GM12878 (cell line): ENCODE results near the gene GRK1. TPM values are rescaled to one million over a fixed set of nuclear protein-coding genes. Genes with fewer than 3 reads are reported as not detected.

Source experiments
- ATAC-seq: fragments of 200-7000 bp; cut with Tn5 transposase; 3 replicates; pipeline ENCODE4 v1.9.1; 2020; ENCODE audit warnings: mild to moderate bottlenecking, moderate library complexity
- BruUV-seq: library from RNA; stranded (reverse); fragments of 400-500 nt; replicated peaks from 2 replicates; lab custom pipeline; 2021; lab: Mats Ljungman, UMichigan
- CTCF ChIA-PET: fragments of 300-600 bp; sonication (Branson Sonifier 250); formaldehyde crosslinking; extraction: SDS; loops from one replicate; lab custom pipeline; 2021; ENCODE audit warnings: inconsistent platforms; lab: Yijun Ruan, JAX
- POLR2A ChIA-PET: fragments of 350-600 bp; formaldehyde crosslinking; extraction: SDS; loops from one replicate; lab custom pipeline; 2021; ENCODE audit warnings: inconsistent platforms; lab: Charles Lee
- RAD21 ChIA-PET: fragments of 300-600 bp; sonication (Branson Sonifier 250); formaldehyde crosslinking; loops from one replicate; lab custom pipeline; 2023; ENCODE audit warnings: antibody characterized with exemption; ENCODE audit not compliant: unreplicated experiment; lab: Charles Lee
- SMC1A ChIA-PET: fragments of 300-600 bp; sonication (Branson Sonifier 250); formaldehyde crosslinking; loops from one replicate; lab custom pipeline; 2023; ENCODE audit not compliant: unreplicated experiment, uncharacterized antibody; lab: Charles Lee
- DNase-seq: peaks from one replicate; pipeline ENCODE4 v3.0.0-alpha.2; 2011; ENCODE audit warnings: low read depth, low spot score
- FAIRE-seq: peaks from 3 replicates; lab custom pipeline; 2011; peaks lifted over from hg19 to GRCh38; lab: Jason Lieb, UNC
- H2AFZ ChIP-seq: 2 replicates; pipeline ENCODE4 v1.6.0; 2011; ENCODE audit warnings: low read depth, low read length, control low read depth; ENCODE audit not compliant: control insufficient read depth
- H3K27ac ChIP-seq: 2 replicates; pipeline ENCODE4 v1.5.1; 2011; ENCODE audit warnings: control low read depth; ENCODE audit not compliant: control insufficient read depth, insufficient read depth
- H3K27me3 ChIP-seq, 2 experiments: replicated peaks in 1 of 2; 2 replicates each; pipeline versions ENCODE4 v1.6.0 to v1.6.1; 2011; ENCODE audit warnings: low read length in 1 of 2; ENCODE audit not compliant: control insufficient read depth in 2 of 2, insufficient read depth in 2 of 2
- H3K36me3 ChIP-seq, 2 experiments: 2 replicates each; pipeline ENCODE4 v1.5.1; 2011; ENCODE audit warnings: low read length in 1 of 2; ENCODE audit not compliant: control insufficient read depth in 2 of 2, insufficient read depth in 2 of 2
- H3K4me1 ChIP-seq: 2 replicates; pipeline ENCODE4 v1.6.1; 2011; ENCODE audit warnings: mild to moderate bottlenecking, low read length, moderate library complexity, mixed read lengths; ENCODE audit not compliant: control insufficient read depth, insufficient read depth
- H3K4me2 ChIP-seq: 2 replicates; pipeline ENCODE4 v1.6.0; 2011; ENCODE audit warnings: control low read depth; ENCODE audit not compliant: control insufficient read depth, insufficient read depth
- H3K4me3 ChIP-seq: fragments of 200-600 bp; sonication (generic); 2 replicates; pipeline ENCODE4 v1.5.1; 2016
- H3K79me2 ChIP-seq: 2 replicates; pipeline ENCODE4 v1.6.0; 2011; ENCODE audit warnings: low read length; ENCODE audit not compliant: control insufficient read depth, insufficient read depth
- H3K9ac ChIP-seq: 2 replicates; pipeline ENCODE4 v1.8.0; 2011; ENCODE audit warnings: low read length, control low read depth, mixed read lengths; ENCODE audit not compliant: control insufficient read depth, insufficient read depth
- H3K9me3 ChIP-seq: replicated peaks from 3 replicates; pipeline ENCODE4 v1.5.1; 2011; ENCODE audit warnings: mild to moderate bottlenecking, low read length; ENCODE audit not compliant: control insufficient read depth, insufficient read depth
- H4K20me1 ChIP-seq: 2 replicates; pipeline ENCODE4 v1.6.0; 2011; ENCODE audit not compliant: control insufficient read depth, insufficient read depth
- FOXM1 ChIP-seq: IDR thresholded peaks from 2 replicates; pipeline ENCODE4 v1.6.1; 2012; ENCODE audit warnings: low read depth, mild to moderate bottlenecking, inconsistent platforms, low read length, moderate library complexity
- MEF2B ChIP-seq: fragments of 450-650 bp; IDR thresholded peaks from 2 replicates; pipeline ENCODE4 v1.6.1; 2018; ENCODE audit warnings: mild to moderate bottlenecking, moderate library complexity; ENCODE audit not compliant: partially characterized antibody, poor library complexity, severe bottlenecking
- MYB ChIP-seq: fragments of 150-350 bp; IDR thresholded peaks from 2 replicates; pipeline ENCODE4 v1.6.1; 2014; ENCODE audit warnings: mild to moderate bottlenecking, low read depth, low read length, borderline replicate concordance
- NFIC ChIP-seq: IDR thresholded peaks from 2 replicates; pipeline ENCODE4 v1.6.1; 2012; ENCODE audit warnings: low read depth, mild to moderate bottlenecking, inconsistent platforms, low read length, moderate library complexity
- NFXL1 ChIP-seq: fragments of 450-650 bp; IDR thresholded peaks from 2 replicates; pipeline ENCODE4 v1.6.1; 2017; ENCODE audit warnings: antibody characterized with exemption, mild to moderate bottlenecking, borderline replicate concordance
- NFYA ChIP-seq: IDR thresholded peaks from 2 replicates; pipeline ENCODE4 v1.6.1; 2011; ENCODE audit warnings: low read depth, mild to moderate bottlenecking, low read length, improper control_type of control experiment, borderline replicate concordance
- RAD51 ChIP-seq: fragments of 450-650 bp; IDR thresholded peaks from 2 replicates; pipeline ENCODE4 v1.6.1; 2016; ENCODE audit warnings: moderate library complexity, mild to moderate bottlenecking, inconsistent platforms
- YBX1 ChIP-seq: fragments of 450-650 bp; IDR thresholded peaks from 2 replicates; pipeline ENCODE4 v1.6.1; 2016; ENCODE audit warnings: antibody characterized with exemption
- WGBS: methylation state at CpG from one replicate; pipeline ENCODE4 v1.1.6; 2016; ENCODE audit warnings: low lambda C conversion rate; ENCODE audit not compliant: insufficient replicate concordance, insufficient coverage; ENCODE audit errors: missing lambda C conversion rate; 5-methylcytosine and 5-hydroxymethylcytosine counted together
- in situ Hi-C: fragments of 300-500 bp; cut with MboI; formaldehyde crosslinking; loops from 9 replicates; pipeline ENCODE4 v1.14.3; 2018; ENCODE audit warnings: mixed read lengths
- intact Hi-C: fragments of 100-400 bp; cut with micrococcal nuclease; formaldehyde crosslinking; loops from one replicate; pipeline ENCODE4 v1.14.2; 2022; ENCODE audit not compliant: unreplicated experiment
- polyA plus RNA-seq, 11 experiments: library from polyadenylated mRNA; depleted of rRNA in 4 of 11; unstranded in 6 of 11; stranded (reverse) in 5 of 11; fragments of >200 nt; fragmentation: Nextera tagmentation in 4 of 11; fragmentation: Illumina TruSeq in 1 of 11; extraction: Ambion mirVana in 4 of 11; extraction: Trizol in 1 of 11; gene quantifications; 1 replicate in 1 of 11; 2 replicates in 10 of 11; pipeline versions ENCODE4 v1.2.1 to v1.2.3, GENCODE V29; 2011 to 2016; ENCODE audit warnings: inconsistent platforms in 2 of 11, missing spikeins in 2 of 11, low read depth in 1 of 11
- total RNA-seq, 4 experiments: library from RNA; depleted of rRNA in 3 of 4; stranded (reverse); fragments of >200 nt in 3 of 4; fragmentation: Illumina TruSeq in 1 of 4; extraction: Trizol in 1 of 4; gene quantifications; 2 replicates each; pipeline versions ENCODE4 v1.2.1 to v1.2.3, GENCODE V29; 2013 to 2021
- TF ChIP-seq, protein P1 (sequence below): IDR thresholded peaks from 2 replicates; pipeline ENCODE4 v1.6.1; 2011; ENCODE audit warnings: low read depth, low read length, improper control_type of control experiment, borderline replicate concordance

The GRK1 gene
- total and polyA plus RNA-seq, 10 of the 15 experiments (the other 5 are each of a cell fraction or from before 2014, with no cell fraction given): under 0.01 to 0.04 TPM; not detected in 8

GRCh38 chr13:113635048-113635420, 32.0 kb upstream of the GRK1 start:
- Histone ChIP-seq H3K27me3 (no peaks in the 10 kb centered on the region), H3K4me3 (no peak overlapping the region), H4K20me1 (no peaks in the 10 kb centered on the region), H3K9ac (no peak overlapping the region), H3K9me3 (no peaks in the 10 kb centered on the region), H3K4me1 (no peaks in the 10 kb centered on the region), H3K79me2 (no peaks in the 10 kb centered on the region), H2AFZ (no peak overlapping the region), H3K27ac (no peak overlapping the region), H3K4me2 (no peak overlapping the region), H3K36me3 (peaks cover 41 to 50% of the 10 kb centered on the region in 2 experiments)
- WGBS: 90% methylated on average over 7 of the region's 7 CpGs
- RAD21 ChIA-PET: no interaction called here
- TF ChIP-seq NFYA (no peak), MEF2B (no peak), NFIC (no peak), RAD51 (no peak), YBX1 (no peak), FOXM1 (no peak), MYB (no peak), NFXL1 (no peak)
- TF ChIP-seq, protein P1, sequence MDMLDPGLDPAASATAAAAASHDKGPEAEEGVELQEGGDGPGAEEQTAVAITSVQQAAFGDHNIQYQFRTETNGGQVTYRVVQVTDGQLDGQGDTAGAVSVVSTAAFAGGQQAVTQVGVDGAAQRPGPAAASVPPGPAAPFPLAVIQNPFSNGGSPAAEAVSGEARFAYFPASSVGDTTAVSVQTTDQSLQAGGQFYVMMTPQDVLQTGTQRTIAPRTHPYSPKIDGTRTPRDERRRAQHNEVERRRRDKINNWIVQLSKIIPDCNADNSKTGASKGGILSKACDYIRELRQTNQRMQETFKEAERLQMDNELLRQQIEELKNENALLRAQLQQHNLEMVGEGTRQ: no peak
- in situ Hi-C loops (no loop called here), intact Hi-C loops (no loop called here)
- POLR2A ChIA-PET: no interaction called here
- FAIRE-seq: no peak
- BruUV-seq: no TSS peak
- DNase-seq: no peak
- SMC1A ChIA-PET: no interaction called here
- no peak for ATAC-seq
- CTCF ChIA-PET: no interaction called here
